ENCODE results near the gene MSH6. TPM values are rescaled to one million over a fixed set of nuclear protein-coding genes. Genes with fewer than 3 reads are reported as not detected.

MSH6 gene
- total RNA-seq, 3 donors from 2014 or later (not counting 1 experiment from before 2014, with no cell fraction given): 18.5 to 35.5 (median 26.2) TPM

DNA sequence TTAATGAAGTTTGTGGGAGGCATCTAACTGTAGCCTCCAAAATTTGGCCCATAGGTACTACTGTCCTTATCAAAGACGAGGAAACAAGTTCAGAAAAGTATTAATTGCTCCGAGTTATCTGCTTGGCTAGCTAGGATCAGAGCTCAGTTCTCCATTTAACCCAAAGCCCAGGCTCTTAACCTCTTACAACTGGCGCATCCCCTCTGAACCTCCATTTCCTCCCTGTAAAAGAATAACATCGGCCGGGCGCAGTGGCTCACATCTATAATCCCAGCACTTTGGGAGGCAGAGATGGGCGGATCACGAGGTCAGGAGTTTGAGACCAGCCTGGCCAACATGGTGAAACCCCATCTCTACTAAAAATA, 3.5 kb upstream of the MSH6 start:
- ATAC-seq (no peak), DNase-seq (no peak)
- Histone ChIP-seq H3K4me1 (ENCODE audit: control insufficient read depth, insufficient read depth, low read length) (peaks cover 8% of the 10 kb centered on the region), H3K4me3 (ENCODE audit: low read length) (no peak overlapping the region), H3K27me3 (ENCODE audit: control insufficient read depth, insufficient read depth, low read length) (no peaks in the 10 kb centered on the region), H3K36me3 (ENCODE audit: control insufficient read depth, insufficient read depth, low read length) (no peaks in the 10 kb centered on the region), H3K27ac (ENCODE audit: low read length) (no peak overlapping the region), H3K9me3 (ENCODE audit: control insufficient read depth, insufficient read depth, low read length) (no peaks in the 10 kb centered on the region)
- no peak for TF ChIP-seq CTCF (IDR thresholded peaks at IDR 0.05)
- Mint-ChIP-seq H3K9me3 (no peaks in the 10 kb centered on the region), H3K4me3 (no peak overlapping the region), H3K36me3 (no peaks in the 10 kb centered on the region), H3K27me3 (ENCODE audit: low read depth in 2 of 2) (peaks cover 0 to 3% of the 10 kb centered on the region in 2 donors), H3K27ac (no peak overlapping the region), H3K4me1 (peaks cover 0 to 8% of the 10 kb centered on the region in 2 donors)
- intact Hi-C loops (cut with micrococcal nuclease): no loop called here
- WGBS (ENCODE audit: insufficient coverage): 95% methylated on average over 8 of the region's 8 CpGs

DNA sequence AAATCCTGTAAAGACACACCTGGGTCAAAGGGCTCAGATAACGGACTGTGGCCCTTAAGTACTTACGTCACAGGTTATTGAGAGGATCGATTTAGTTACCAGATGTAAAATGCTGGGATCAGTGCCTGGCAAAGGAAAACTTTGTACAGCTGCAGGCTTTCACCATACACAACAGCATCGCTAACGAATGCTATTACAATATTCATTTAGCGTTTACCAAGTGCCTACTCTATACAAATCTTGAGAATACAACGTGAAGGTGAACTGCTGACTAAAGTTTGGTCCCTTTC, 619 bp upstream of the MSH6 start:
- H3K36me3 Mint-ChIP-seq: no peaks in the 10 kb centered on the region
- H3K27ac Mint-ChIP-seq: peak overlapping the region; percentile 72 to 84
- Histone ChIP-seq H3K4me3 (ENCODE audit: low read length) (peak overlapping the region; percentile 58), H3K36me3 (ENCODE audit: control insufficient read depth, insufficient read depth, low read length) (no peaks in the 10 kb centered on the region), H3K27ac (ENCODE audit: low read length) (peak overlapping the region; percentile 77), H3K27me3 (ENCODE audit: control insufficient read depth, insufficient read depth, low read length) (no peaks in the 10 kb centered on the region), H3K4me1 (ENCODE audit: control insufficient read depth, insufficient read depth, low read length) (peaks cover 14% of the 10 kb centered on the region), H3K9me3 (ENCODE audit: control insufficient read depth, insufficient read depth, low read length) (no peaks in the 10 kb centered on the region)
- H3K4me1 Mint-ChIP-seq: peaks cover 16 to 22% of the 10 kb centered on the region in 2 donors
- DNase-seq: no peak
- no peaks in the 10 kb centered on the region for H3K9me3 Mint-ChIP-seq
- intact Hi-C loops (cut with micrococcal nuclease): loop anchor here (2.0 kb wide), 1 partner anchor 124 kb away; the partner anchor contains the start of gene FBXO11
- H3K4me3 Mint-ChIP-seq: peak overlapping the region; percentile 66
- peaks cover 0 to 3% of the 10 kb centered on the region in 2 donors for H3K27me3 Mint-ChIP-seq (ENCODE audit: low read depth in 2 of 2)
- 11% methylated on average over 7 of the region's 7 CpGs for WGBS (ENCODE audit: insufficient coverage)
- no peak for TF ChIP-seq CTCF (IDR thresholded peaks at IDR 0.05)
- ATAC-seq: peak in 1 of 3 donors; percentile 8

GRCh38 chr2:47783486-47784351, 774 bp downstream of the MSH6 start:
- no peaks in the 10 kb centered on the region for H3K36me3 ChIP-seq (ENCODE audit: control insufficient read depth, insufficient read depth, low read length)
- intact Hi-C loops (cut with micrococcal nuclease): loop anchor here (2.0 kb wide), 1 partner anchor 123 kb away; the partner anchor contains the start of gene FBXO11
- H3K4me1 ChIP-seq (ENCODE audit: control insufficient read depth, insufficient read depth, low read length): peaks cover 14% of the 10 kb centered on the region
- Mint-ChIP-seq H3K27ac (peak overlapping the region; percentile 72 to 84), H3K4me1 (peaks cover 16 to 22% of the 10 kb centered on the region in 2 donors), H3K9me3 (no peaks in the 10 kb centered on the region), H3K27me3 (ENCODE audit: low read depth in 2 of 2) (no peaks in the 10 kb centered on the region), H3K36me3 (no peaks in the 10 kb centered on the region), H3K4me3 (peak overlapping the region; percentile 94)
- no peaks in the 10 kb centered on the region for H3K27me3 ChIP-seq (ENCODE audit: control insufficient read depth, insufficient read depth, low read length)
- peak overlapping the region; percentile 79 for H3K4me3 ChIP-seq (ENCODE audit: low read length)
- no peaks in the 10 kb centered on the region for H3K9me3 ChIP-seq (ENCODE audit: control insufficient read depth, insufficient read depth, low read length)
- TF ChIP-seq CTCF (IDR thresholded peaks at IDR 0.05): no peak
- under 1% methylated on average over 57 of the region's 71 CpGs for WGBS (ENCODE audit: insufficient coverage)
- ATAC-seq: peak; percentile 11 to 35 (median 32)
- peak; percentile 35 to 83 for DNase-seq
- peak overlapping the region; percentile 65 for H3K27ac ChIP-seq (ENCODE audit: low read length)

All from natural killer cell (primary cell).